CD1c-positive myeloid dendritic cell (primary cell): Measurements from ENCODE around the gene SLC35D2.
"Not testable (repeated sequence)": the region's sequence is repeated elsewhere in the genome, so short reads cannot be mapped to it uniquely, and the experiment has no call there.

Source experiments
- DNase-seq: peaks from one replicate; pipeline ENCODE4 v3.0.0-alpha.2; 2016; ENCODE audit errors: extremely low spot score

SLC35D2 gene

DNA sequence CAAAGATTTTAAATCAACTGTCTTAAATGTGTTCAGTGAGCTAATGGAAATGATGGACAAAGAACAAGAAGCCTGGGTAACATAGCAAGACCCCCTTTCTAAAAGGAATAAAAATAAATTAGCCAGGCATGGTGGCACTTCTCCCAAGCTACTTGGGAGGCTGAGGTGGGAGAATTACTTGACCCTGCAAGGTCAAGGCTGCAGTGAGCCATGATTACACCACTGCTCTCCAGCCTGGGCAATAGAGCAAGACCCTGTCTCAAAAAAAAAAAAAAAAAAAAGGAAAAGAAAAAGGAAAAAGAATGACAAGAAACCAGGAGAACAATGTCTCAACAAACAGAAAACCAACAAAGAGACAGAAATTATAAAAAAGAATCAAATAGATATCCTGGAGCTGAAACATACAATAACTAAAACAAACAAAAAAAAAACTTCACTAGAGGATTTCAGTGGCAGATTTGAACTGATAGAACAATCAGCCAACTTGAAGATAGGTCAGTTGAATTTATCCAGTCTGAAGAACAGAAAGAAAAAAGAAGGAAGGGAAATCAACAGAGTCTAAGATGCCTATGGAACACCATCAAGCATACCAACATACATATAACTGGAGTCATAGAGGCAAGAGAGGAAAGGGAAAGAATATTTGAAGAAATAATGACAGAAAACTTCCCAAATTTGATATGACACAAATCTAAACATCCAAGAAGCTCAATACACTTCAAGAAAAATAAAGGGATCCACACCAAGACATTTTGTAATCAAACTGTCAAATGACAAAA is 16.8 kb upstream of the SLC35D2 start:
- no peak for DNase-seq

DNA sequence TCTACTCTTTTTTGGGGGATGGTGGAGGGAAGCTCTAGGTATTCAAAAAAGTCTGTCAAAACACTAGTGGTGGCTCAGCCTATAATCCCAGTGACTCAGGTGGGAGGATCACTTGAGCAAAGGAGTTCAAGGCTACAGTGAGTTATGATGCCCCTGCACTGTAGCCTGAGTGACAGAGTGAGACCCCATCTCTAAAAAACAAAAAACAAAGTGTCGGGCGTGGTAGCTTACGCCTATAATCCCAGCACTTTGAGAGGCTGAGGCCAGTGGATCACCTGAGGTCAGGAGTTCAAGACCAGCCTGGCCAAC is 15.8 kb upstream of the SLC35D2 start:
- DNase-seq: no peak

DNA sequence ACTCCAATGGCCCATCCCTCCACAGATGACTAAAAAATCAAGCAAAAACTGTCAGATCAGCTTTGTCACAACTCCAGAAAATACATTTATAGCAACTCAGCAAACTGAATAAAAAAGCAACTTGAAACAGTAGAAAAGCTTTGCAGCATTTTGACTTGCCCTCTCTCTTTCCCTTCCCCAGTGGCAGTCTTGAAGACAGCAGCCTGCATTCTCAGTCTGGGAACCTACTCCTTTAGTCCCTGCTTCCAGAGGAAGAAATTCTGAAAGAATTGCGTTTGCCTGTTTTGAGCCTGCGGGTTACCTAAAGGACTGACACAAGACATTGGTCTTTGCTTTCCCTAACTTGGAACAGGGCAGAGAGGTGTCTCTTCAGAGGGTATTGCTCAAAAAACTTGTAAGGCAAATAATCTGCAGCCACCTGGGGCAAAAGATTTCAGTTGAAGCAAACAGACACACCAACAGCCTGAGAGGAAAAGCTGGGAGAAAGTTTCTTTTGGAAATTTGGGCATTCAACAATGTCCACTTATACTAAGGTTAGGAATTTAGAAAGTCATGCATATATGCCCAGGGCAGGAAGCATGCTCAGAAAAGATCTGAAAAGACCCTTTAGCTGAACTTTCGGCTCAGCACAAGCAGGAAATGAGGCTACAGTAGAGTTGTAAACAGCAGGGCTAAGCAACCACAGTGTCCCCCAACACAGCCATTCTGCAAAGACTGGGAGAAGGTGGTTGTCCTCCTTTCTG is 15.2 kb upstream of the SLC35D2 start:
- no peak for DNase-seq

DNA sequence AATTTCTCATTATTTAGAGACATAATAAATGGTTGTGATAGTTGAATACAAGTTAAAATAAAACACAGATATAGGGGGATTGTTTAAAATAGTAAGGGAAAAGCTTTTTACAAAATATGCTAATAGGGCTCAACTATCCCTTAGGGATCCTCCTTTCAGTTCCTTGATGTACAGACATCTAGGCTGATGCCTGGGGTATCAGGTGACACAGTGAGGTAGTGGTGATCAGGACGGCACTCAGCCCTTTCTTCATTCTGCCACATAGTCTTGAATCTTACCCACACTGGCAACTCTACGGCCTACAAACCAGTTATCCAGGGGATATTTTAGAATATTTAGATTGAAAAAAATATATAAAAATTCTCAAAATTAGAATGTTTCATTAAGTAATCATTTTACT is 12.5 kb upstream of the SLC35D2 start:
- DNase-seq: no peak

DNA sequence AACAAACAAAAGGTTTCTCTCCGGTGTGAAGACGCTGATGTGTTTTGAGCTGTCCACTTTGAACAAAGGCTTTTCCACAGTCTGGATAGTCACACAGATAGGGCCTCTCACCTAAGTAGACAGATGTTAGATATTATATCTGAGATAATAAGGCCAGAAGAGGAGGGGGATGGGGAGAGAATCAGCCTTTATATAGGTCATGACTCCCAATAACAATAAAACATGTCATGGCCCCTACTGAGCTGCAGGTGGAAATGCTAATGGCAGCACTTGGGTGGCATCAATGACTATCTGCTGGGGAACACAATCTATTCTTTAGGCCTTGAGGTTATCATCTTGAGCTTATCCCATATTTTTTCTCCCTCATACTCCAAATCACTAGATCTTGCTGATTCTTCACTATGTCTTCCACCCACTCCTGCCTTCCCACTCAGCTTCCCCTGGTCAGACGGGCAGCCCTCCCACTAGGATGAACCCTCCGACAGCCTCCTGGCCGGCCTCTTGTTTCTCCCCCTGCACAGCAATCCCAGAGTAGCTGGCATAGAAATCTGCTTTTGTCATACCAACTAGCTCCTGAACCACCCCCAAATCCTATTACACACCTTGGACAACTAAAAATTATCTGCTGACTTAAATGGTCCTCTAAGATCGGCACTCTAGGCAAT is 11.5 kb upstream of the SLC35D2 start:
- no peak for DNase-seq

DNA sequence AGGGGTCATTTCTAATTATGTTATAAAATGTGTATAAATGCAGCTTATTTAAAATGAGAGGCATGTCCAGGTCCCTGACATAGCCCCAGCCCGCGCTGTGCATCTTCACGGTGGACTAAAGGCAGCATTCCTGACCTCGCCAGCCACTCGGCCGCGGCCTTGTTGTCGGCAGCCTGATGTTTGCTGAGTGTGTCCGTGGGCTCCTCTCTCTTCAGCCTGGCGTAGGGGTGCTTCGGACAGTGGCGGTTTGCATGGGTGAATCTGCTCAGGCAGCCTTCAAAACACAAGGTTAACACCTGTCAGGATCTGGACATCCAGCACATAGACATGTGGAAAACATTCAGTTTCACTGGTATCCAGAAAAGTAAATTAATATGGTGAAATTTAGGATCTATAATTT is 8.8 kb upstream of the SLC35D2 start:
- DNase-seq: no peak

DNA sequence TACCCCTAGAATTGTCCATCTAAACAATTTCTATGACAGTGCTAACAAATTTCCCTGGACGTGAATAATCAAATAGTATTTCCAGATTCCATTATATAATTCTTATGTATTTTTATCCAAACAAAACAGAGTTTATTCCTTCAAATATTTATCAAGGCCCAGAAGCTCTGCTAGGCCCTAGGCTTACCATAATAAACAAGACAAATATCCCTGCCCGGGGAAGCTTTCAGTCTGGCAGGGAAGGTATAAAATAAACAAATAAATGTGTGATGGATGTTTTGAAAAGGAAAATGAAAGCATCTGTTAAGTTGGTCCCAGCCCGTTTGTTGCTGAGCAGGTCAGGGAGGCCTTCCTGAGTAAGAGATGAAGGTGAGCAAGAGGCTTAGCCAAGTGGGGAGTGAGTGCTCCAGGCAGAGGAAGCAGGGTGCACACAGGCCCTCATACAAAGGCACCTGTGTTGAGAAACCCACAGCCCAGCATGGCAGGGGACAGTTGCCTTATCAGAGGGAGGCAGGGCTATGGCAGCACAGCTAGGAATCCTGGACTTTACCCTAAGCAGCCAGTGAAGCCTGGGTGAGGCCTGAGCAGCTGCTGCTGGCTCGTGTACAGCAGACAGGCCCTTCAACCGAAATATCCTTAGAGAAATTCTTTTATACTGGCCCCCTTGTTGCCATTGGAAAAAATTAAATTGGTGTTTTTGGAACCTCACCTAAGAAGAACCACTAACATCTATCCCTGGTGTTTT is 7.7 kb upstream of the SLC35D2 start:
- no peak for DNase-seq

DNA sequence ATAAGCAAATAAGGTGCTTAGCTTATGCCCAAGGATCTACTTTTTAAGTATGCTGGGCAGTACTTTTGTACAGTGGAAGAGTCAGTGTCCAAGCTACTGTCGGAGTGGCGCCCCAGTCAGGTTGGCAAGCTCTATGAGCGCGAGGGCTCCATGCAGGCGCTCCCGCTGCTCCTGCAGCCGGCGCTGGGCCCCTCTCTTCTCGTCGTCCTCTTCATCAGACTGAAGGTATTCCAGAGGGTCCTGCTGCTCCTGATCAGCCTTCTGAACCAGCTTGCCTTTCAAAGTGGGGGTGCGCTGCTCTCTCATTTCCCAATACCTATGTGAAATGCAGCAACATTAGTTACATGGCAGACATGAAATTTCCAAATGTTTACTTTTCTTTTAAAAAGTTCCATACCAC is 4.6 kb upstream of the SLC35D2 start:
- no peak for DNase-seq

DNA sequence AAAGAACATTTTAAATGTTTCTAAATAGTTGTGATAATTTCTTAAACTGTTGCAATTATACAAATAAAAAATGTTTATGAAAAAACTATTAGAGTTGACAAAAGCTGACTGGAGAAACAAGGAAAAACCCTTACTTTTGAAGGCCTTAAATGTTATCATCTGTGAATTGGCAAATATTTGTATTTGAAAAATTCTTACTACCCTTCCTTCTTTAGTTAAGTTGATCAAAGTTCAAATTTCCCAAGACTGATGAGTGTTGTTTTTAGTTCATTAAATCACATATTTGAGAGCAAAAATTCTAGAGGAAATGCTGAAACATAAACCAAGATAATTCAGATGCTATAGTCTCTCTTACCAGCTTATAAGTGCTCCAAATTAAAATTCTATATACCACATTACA is 2.6 kb upstream of the SLC35D2 start:
- no peak for DNase-seq

DNA sequence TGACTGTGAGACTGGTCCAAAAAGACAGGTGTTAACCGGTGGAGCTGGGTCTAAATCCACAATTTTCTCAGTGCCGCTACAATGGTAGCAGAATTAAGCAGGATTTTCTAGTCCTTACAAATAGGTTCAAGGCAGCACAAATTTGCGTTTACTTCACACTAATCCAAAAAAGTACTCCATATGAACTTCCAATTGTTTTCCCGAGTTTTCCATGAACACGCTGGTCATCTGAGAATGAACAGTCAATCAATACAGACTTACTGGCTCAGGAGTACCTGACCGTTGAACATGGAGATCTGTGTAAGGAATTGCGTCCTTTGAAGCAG is 709 bp downstream of the SLC35D2 start:
- no peak for DNase-seq

DNA sequence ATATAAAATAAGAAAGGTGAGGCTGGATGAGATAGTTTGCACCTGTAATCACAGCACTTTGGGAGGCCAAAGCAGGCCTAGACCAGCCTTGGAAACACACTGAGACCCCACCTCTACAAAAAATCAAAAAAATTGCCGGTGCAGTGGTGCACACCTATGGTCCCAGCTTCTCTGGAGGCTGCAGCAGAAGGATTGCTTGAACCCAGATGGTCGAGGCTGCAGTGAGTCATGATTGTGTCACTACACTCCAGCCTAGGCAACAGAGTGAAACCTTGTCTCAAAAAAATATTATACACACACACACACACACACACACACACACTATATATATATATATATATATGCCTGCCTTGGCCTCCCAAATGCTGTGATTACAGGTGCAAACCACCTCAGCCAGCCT is 1.3 kb downstream of the SLC35D2 start:
- no peak for DNase-seq

DNA sequence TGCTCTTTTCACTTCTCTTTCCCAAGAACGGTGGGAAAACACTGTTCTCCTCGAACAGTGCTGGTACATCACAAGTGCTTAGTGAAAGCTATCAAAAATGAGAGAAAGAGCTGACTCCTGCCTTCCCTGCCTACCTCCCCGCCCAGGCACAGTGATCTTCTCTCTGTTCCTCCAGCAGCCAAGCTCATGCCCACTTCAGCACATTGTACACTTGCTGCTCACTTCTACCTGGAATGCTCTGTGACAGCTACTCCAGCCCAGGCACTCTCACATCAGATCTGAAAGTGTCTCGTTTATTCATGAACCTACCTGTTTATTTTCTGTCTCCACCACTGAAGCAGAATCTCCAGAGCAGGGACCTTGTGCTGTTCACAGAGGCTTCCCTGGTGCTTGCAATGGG is 1.8 kb downstream of the SLC35D2 start:
- no peak for DNase-seq

DNA sequence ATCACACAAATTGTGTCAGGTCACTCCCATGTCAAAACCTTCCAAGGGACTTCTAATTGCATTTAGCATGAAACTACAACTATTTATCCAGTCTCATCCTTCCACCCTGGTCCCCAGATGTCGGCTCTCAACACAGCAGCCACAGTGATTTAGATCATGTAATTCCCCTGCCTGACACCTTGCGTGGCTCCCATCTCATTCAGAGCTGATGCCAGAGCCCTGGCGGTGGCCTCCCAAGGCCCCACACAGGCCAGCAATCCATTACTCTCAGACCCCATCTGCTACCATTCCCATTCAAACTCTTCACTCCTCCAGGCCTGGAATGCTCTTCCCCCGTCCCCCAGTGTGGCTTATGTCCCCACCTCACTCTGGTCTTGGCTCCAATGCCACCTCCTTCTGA is 2.4 kb downstream of the SLC35D2 start:
- DNase-seq: no peak

DNA sequence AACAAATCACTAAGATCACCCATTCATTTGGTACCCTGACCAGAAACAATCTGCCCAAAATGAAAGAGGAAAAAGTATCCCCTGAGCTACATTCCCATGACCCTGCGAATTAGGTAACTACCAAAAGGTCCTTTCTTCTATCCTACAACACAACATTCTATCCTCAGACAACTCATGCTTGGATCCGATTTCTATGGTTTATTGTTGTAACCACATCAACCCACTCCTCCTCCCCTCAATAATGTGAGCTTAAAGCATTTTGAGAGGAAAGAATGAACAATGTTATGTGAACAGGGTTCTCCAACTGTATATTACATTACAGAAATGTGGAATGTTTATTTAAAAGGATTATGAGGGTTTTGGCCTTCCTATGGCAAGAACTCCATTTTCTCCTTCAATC is 4.0 kb downstream of the SLC35D2 start:
- DNase-seq: no peak

DNA sequence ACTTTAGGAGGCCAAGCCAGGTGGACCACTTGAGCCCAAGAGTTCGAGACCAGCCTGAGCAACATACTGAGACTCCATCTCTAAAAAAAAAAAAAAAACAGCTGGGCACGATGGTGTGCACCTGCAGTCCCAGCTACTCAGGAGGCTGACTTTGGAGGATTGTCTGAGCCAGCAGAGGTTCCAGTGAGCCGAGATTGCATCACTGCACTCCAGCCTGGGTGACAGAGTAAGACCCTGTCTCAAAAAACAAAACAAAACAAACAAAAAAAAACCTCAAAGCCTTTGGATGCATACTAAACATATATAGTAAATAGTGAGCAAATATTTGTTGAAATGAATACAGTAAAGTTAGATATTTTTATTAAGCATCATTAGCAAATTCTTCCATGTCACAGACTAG is 5.3 kb downstream of the SLC35D2 start:
- DNase-seq: no peak

DNA sequence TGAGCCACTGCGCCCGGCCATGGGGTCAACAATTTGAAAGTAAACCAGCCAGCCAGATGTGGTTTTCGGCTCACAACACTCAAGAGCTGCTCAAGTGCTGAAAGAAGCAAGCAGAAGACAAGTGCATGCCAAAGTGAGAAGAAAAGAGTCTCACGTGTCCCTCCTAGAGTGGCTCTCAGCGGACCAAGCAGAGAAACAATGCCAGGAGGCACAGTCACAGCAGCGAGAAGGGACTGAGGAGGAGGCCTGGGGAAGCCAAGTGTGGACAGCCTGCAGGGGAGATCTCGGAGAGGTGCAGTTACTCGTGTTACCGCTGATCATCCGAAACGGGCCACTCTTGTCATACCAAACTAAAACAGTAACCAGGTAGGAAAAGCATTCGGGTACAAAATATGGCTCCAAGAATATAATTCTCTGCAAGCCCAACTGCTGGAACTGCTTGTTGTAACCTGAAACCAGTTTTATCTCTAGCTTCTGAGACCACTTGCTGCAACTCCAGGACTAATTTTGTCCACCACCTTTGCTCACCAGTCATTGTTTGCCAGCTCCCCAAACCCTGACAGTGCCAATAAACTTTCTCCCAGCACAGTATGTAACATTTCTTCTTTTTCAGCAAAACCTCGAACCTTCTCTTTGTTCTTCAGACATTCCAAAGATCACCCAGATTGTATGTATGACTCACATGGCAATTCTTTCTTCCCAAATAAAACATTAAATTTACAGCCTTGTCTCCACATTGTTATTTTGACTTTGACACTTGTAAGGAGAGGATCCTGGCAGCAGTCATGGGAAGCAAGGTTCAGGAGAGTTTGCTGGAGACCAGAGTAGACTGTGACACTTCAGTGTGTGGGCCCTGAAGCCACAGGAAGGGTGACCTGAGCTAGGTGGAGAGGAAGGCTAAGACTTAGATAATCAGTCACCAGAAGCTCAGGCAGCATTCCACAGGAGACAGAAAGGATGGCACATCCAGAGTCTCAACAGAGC is 6.3 kb downstream of the SLC35D2 start:
- DNase-seq: no peak

DNA sequence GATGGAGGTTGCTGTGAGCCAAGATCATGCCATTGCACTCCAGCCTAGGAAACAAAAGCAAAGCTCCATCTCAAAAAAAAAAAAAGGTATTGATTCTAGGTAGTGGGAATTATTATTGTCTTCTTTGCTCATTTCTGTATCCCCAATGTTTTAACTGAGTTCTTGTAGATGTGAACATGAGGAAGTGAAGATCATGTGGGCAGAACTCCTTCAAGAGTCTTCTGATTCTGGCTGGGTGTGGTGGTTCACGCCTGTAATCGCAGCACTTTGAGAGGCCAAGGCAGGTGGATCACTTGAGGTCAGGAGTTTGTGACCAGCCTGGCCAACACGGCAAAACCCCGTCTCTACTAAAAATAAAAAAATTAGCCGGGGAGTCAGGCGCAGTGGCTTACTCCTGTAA is 8.0 kb downstream of the SLC35D2 start:
- peak; percentile 28 for DNase-seq

DNA sequence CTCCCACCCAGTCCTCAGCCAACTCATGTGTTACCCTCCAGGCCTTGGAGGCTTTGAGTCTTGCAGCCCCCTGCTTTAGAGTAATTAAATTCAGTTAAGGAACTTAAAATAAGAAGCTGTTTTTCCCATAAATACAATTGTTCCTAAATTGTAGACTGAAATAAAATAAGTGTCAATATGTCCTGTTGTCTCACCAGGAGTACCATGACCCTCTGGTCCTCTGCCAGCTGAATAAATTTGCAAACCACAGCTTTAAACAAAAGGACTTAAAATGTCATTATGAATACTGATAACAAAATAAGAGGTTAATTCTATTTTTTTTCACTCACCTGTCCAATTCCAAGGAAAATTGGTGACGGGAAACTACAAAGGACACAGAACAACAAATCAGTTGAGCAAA is 15.6 kb downstream of the SLC35D2 start:
- no peak for DNase-seq

DNA sequence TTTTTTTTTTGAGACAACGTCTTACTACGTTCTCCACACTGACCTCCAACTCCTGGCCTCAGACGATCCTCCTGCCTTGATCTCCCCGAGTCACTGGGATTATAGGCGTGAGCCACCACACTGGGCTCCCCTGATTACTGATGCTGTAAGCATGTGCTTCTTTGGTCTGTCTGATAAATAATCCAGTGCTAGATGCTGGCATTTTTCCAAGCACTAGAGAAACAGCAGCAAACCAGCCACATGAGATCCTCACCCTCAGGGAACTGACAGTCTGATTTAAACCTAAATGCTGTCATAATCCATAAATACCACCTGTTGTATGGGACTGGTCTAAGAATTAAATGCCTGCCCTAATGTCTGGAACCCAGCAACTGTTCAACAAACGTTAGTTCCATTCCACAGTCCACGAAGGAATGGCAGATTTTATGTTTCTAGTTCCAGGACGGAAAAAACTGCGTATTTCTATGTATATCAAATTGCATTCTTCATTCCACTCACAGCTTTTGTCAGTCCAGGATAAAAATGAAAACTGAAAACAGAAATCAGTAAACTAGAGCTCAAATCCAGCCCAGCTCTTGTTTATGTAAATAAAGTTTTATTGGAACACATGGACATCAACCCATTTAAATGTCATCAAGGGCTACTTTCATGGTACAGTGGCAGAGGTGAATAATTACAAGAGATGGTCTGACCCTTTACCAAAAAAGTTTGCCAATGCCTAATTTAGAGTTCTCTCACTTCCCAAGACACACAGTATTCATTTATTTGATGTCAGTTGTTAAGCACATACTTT is 20.1 kb downstream of the SLC35D2 start:
- DNase-seq: no peak

DNA sequence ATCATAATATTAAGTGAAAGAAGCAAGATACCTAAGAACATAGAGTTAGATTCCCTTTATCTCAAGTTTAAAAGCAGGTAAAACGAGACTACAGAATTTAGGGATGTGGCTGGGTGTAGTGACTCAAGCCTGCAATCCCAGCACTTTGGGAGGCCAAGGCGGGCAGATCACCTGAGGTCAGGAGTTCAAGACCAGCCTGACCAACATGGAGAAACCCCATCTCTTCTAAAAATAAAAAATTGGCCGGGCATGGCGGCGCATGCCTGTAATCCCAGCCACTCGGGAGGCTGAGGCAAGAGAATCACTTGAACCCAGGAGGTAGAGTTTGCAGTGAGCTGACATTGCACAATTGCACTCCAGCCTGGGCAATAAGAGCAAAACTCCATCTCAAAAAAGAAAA is 21.4 kb downstream of the SLC35D2 start:
- DNase-seq: not testable (repeated sequence)

DNA sequence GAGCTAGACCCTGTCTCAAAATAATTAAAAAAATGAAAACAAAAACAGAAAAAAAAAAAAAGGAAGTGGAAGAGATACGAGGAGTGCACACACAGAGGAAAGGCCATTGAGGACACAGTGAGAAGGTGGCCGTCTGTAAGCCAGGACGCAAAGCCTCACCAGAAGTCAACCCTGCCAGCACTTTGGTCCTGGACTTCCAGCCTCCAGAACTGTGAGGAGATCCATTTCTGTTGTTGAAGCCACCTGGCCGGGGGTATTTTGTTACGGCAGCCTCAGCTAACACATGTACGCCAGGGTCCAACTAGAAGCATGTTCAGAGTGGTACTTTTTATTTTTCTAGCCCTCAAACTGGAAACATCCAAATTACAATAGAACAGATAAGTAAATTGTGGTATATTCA is 21.8 kb downstream of the SLC35D2 start:
- no peak for DNase-seq
